ENCODE results near the gene OR5J2. TPM values are rescaled to one million over a fixed set of nuclear protein-coding genes. Genes with fewer than 3 reads are reported as not detected.
A peak's percentile ranks its signal among the peaks of the same experiment; 100 is the strongest.
"Not testable (repeated sequence)": the region's sequence is repeated elsewhere in the genome, so short reads cannot be mapped to it uniquely, and the experiment has no call there.

Gene OR5J2
- total RNA-seq, result not detected
- long read RNA-seq, donor 1, result 0 reads
- long read RNA-seq, donor 2, result 0 reads

- no peak for DNase-seq (ENCODE audit: low spot score)
- intact Hi-C loops (cut with DNase I), result no loop called here
Measured at GRCh38 chr11:56176318-56176717, at the start of gene OR5J2. OR5J2 (plus strand) TSS chr11:56176618; CDS start chr11:56176618, 0 bp downstream.

- intact Hi-C loops (cut with DNase I), result no loop called here
- DNase-seq (ENCODE audit: low spot score), result no peak
Measured at GRCh38 chr11:56140151-56140661, 36.2 kb upstream of the OR5J2 start, which contains the start of gene OR8J3. OR8J3 (minus strand) TSS chr11:56140201; CDS start chr11:56137718, 2,483 bp downstream.

GRCh38 chr11:56143681-56144080 is 32.7 kb upstream of the OR5J2 start:
- intact Hi-C loops (cut with DNase I), result not testable (repeated sequence)
- peak; percentile 53 for DNase-seq (ENCODE audit: low spot score)

GRCh38 chr11:56151376-56151775 is 25.0 kb upstream of the OR5J2 start:
- no peak for DNase-seq (ENCODE audit: low spot score)
- intact Hi-C loops (cut with DNase I), result no loop called here

- intact Hi-C loops (cut with DNase I), result no loop called here
- no peak for DNase-seq (ENCODE audit: low spot score)
Measured at GRCh38 chr11:56152333-56152732, 24.1 kb upstream of the OR5J2 start.

- no peak for DNase-seq (ENCODE audit: low spot score)
- intact Hi-C loops (cut with DNase I), result no loop called here
Measured at GRCh38 chr11:56160217-56160616, 16.2 kb upstream of the OR5J2 start, which contains the start of gene OR8K5. OR8K5 (minus strand) TSS chr11:56160317; CDS start chr11:56160317, 0 bp downstream.

- intact Hi-C loops (cut with DNase I), result no loop called here
- DNase-seq (ENCODE audit: low spot score), result no peak
Measured at GRCh38 chr11:56163804-56164203, 12.6 kb upstream of the OR5J2 start.

- no peak for DNase-seq (ENCODE audit: low spot score)
- intact Hi-C loops (cut with DNase I), result no loop called here
Measured at GRCh38 chr11:56172256-56172830, 4.1 kb upstream of the OR5J2 start.

GRCh38 chr11:56183459-56183858 is 7.0 kb downstream of the OR5J2 start:
- intact Hi-C loops (cut with DNase I), result no loop called here
- no peak for DNase-seq (ENCODE audit: low spot score)

- intact Hi-C loops (cut with DNase I), result no loop called here
- DNase-seq (ENCODE audit: low spot score), result no peak
Measured at GRCh38 chr11:56188602-56189001, 12.2 kb downstream of the OR5J2 start.

- intact Hi-C loops (cut with DNase I), result no loop called here
- DNase-seq (ENCODE audit: low spot score), result no peak
Measured at GRCh38 chr11:56196705-56197104, 20.3 kb downstream of the OR5J2 start.

- no peak for DNase-seq (ENCODE audit: low spot score)
- intact Hi-C loops (cut with DNase I), result no loop called here
Measured at GRCh38 chr11:56197367-56197766, 20.9 kb downstream of the OR5J2 start.

- intact Hi-C loops (cut with DNase I), result no loop called here
- DNase-seq (ENCODE audit: low spot score), result no peak
Measured at GRCh38 chr11:56207790-56208189, 31.4 kb downstream of the OR5J2 start.

- no peak for DNase-seq (ENCODE audit: low spot score)
- intact Hi-C loops (cut with DNase I), result no loop called here
Measured at GRCh38 chr11:56214537-56214936, 38.1 kb downstream of the OR5J2 start.

GRCh38 chr11:56219735-56220134 is 43.3 kb downstream of the OR5J2 start:
- intact Hi-C loops (cut with DNase I); DNase-seq (ENCODE audit: low spot score): not testable (repeated sequence)

Other genes with a start within 250 kb of the OR5J2 start
- gene OR5I1, start 240.2 kb upstream of the OR5J2 start, total RNA-seq, result not detected
- gene OR10AG1, start 206.7 kb upstream of the OR5J2 start, total RNA-seq, result not detected
- gene OR5F1, start 182.0 kb upstream of the OR5J2 start, total RNA-seq, result not detected
- not detected for gene OR5AS1, start 149.0 kb upstream of the OR5J2 start, total RNA-seq
- gene OR8I2, start 83.3 kb upstream of the OR5J2 start, total RNA-seq, result not detected
- gene OR8H2, start 72.9 kb upstream of the OR5J2 start, total RNA-seq, result not detected
- not detected for gene OR8H3, start 54.2 kb upstream of the OR5J2 start, total RNA-seq
- not detected for gene OR8J3, start 36.4 kb upstream of the OR5J2 start, total RNA-seq
- not detected for gene OR8K5, start 16.3 kb upstream of the OR5J2 start, total RNA-seq
- gene OR5T2, start 57.6 kb downstream of the OR5J2 start, total RNA-seq, result not detected
- not detected for gene OR5T3, start 75.6 kb downstream of the OR5J2 start, total RNA-seq
- gene OR5T1, start 97.5 kb downstream of the OR5J2 start, total RNA-seq, result not detected
- not detected for gene OR8H1, start 115.6 kb downstream of the OR5J2 start, total RNA-seq
- gene OR8K3, start 138.5 kb downstream of the OR5J2 start, total RNA-seq, result not detected
- not detected for gene OR8K1, start 169.4 kb downstream of the OR5J2 start, total RNA-seq
- gene OR8J1, start 177.7 kb downstream of the OR5J2 start, total RNA-seq, result not detected
- not detected for gene OR8U1, start 199.0 kb downstream of the OR5J2 start, total RNA-seq
- gene OR5AL1, start 236.1 kb downstream of the OR5J2 start, total RNA-seq, result not detected